Ovary (tissue), 3 donors: ENCODE results near the gene FARP1.

Experiments
- EP300 ChIP-seq: sonication (generic); formaldehyde crosslinking; IDR thresholded peaks from one replicate; pipeline ENCODE4 v1.6.1; 2017; ENCODE audit warnings: antibody characterized with exemption
- TF ChIP-seq, protein P1 (sequence below), 3 donors: fragments of 450-650 bp in 2 of 3; fragments of 200-600 bp in 1 of 3; IDR thresholded peaks; one replicate each; pipeline versions ENCODE4 v1.5.1 to v1.8.0; 2016 to 2022; ENCODE audit warnings: antibody characterized with exemption in 3 of 3, mild to moderate bottlenecking in 1 of 3
- donor health status: DM: no; HTN: no; CAD: no.

DNA sequence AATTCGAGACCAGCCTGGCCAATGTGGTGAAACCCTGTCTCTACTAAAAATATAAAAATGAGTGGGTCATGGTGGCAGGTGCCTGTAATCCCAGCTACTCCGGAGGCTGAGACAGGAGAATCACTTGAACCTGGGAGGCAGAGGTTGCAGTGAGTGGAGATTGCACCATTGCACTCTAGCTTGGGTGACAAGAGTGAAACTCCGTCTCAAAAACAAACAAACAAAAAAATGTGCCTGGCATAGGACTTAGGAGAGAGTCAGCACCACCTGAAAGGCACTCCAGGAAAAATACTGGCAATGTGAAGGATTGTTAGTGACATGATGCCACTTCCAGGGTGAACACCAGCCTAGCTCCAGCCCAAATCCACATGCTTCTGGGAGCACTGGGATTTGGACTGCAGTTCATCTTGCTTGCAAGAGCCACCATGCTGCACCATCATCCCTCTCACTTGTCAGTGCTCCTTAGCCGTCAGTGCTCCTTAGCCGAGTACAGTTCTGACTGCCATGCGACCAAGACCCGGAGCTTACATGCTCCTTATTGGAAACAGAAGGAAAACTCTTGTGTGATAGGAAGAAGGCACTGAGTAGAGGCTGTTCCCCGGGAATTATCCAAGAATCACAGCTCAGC lies 179.3 kb downstream of the FARP1 start:
- TF ChIP-seq, protein P1, sequence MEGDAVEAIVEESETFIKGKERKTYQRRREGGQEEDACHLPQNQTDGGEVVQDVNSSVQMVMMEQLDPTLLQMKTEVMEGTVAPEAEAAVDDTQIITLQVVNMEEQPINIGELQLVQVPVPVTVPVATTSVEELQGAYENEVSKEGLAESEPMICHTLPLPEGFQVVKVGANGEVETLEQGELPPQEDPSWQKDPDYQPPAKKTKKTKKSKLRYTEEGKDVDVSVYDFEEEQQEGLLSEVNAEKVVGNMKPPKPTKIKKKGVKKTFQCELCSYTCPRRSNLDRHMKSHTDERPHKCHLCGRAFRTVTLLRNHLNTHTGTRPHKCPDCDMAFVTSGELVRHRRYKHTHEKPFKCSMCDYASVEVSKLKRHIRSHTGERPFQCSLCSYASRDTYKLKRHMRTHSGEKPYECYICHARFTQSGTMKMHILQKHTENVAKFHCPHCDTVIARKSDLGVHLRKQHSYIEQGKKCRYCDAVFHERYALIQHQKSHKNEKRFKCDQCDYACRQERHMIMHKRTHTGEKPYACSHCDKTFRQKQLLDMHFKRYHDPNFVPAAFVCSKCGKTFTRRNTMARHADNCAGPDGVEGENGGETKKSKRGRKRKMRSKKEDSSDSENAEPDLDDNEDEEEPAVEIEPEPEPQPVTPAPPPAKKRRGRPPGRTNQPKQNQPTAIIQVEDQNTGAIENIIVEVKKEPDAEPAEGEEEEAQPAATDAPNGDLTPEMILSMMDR (IDR thresholded peaks at IDR 0.05): no peak
- no peak for TF ChIP-seq EP300
